H9 (cell line): ENCODE results near the gene SPIB. TPM values are rescaled to one million over a fixed set of nuclear protein-coding genes. Genes with fewer than 3 reads are reported as not detected.

ENCODE experiments used
- DNase-seq: peaks from one replicate; pipeline ENCODE4 v3.0.0-alpha.2; 2017
- H2AFZ ChIP-seq: one replicate; pipeline ENCODE4 v1.6.1; 2013; ENCODE audit warnings: mild to moderate bottlenecking, low read length, control low read depth, moderate library complexity
- H2AK5ac ChIP-seq: 2 replicates; pipeline ENCODE4 v1.6.1; 2013; ENCODE audit warnings: low read length, control low read depth, mixed read lengths; ENCODE audit not compliant: insufficient read length
- H2BK120ac ChIP-seq: one replicate; pipeline ENCODE4 v1.6.1; 2013; ENCODE audit warnings: low read depth, mild to moderate bottlenecking, low read length, control low read depth, inconsistent platforms; ENCODE audit not compliant: poor library complexity, severe bottlenecking
- H2BK12ac ChIP-seq: 2 replicates; pipeline ENCODE4 v1.6.1; 2013; ENCODE audit warnings: low read length, control low read depth, mixed read lengths, low read depth; ENCODE audit not compliant: insufficient read length
- H2BK15ac ChIP-seq: 2 replicates; pipeline ENCODE4 v1.6.1; 2013; ENCODE audit warnings: low read depth, low read length, control low read depth
- H2BK20ac ChIP-seq: one replicate; pipeline ENCODE4 v1.6.1; 2013; ENCODE audit warnings: low read depth, mild to moderate bottlenecking, low read length, control low read depth, inconsistent platforms; ENCODE audit not compliant: poor library complexity, severe bottlenecking
- H2BK5ac ChIP-seq: 2 replicates; pipeline ENCODE4 v1.6.1; 2013; ENCODE audit warnings: low read length, control low read depth, mixed read lengths; ENCODE audit not compliant: insufficient read length
- H3K14ac ChIP-seq: 2 replicates; pipeline ENCODE4 v1.6.1; 2013; ENCODE audit warnings: low read length, control low read depth; ENCODE audit not compliant: insufficient read depth
- H3K18ac ChIP-seq: 2 replicates; pipeline ENCODE4 v1.6.1; 2013; ENCODE audit warnings: low read depth, mild to moderate bottlenecking, mixed read lengths, low read length, control low read depth; ENCODE audit not compliant: insufficient read length
- H3K23ac ChIP-seq: 2 replicates; pipeline ENCODE4 v1.6.1; 2013; ENCODE audit warnings: low read length, control low read depth, mixed read lengths, low read depth; ENCODE audit not compliant: insufficient read length
- H3K23me2 ChIP-seq: 2 replicates; pipeline ENCODE4 v1.6.1; 2013; ENCODE audit warnings: low read depth, mild to moderate bottlenecking, mixed read lengths, low read length, control low read depth; ENCODE audit not compliant: insufficient read length, poor library complexity, severe bottlenecking
- H3K27ac ChIP-seq: 2 replicates; pipeline ENCODE4 v1.5.1; 2013; ENCODE audit warnings: low read length, control low read depth, mixed read lengths, low read depth; ENCODE audit not compliant: insufficient read length
- H3K27me3 ChIP-seq: 2 replicates; pipeline ENCODE4 v1.6.1; 2013; ENCODE audit warnings: low read length, control low read depth, inconsistent platforms; ENCODE audit not compliant: insufficient read depth
- H3K4ac ChIP-seq: 2 replicates; pipeline ENCODE4 v1.6.1; 2013; ENCODE audit warnings: low read depth, mild to moderate bottlenecking, control low read depth, inconsistent platforms, low read length, moderate library complexity
- H3K4me1 ChIP-seq: 2 replicates; pipeline ENCODE4 v1.6.1; 2013; ENCODE audit warnings: low read length, control low read depth, inconsistent platforms; ENCODE audit not compliant: insufficient read depth
- H3K4me2 ChIP-seq: 2 replicates; pipeline ENCODE4 v1.6.1; 2013; ENCODE audit warnings: low read length, control low read depth, mixed read lengths; ENCODE audit not compliant: insufficient read length, insufficient read depth
- H3K56ac ChIP-seq: 2 replicates; pipeline ENCODE4 v1.6.1; 2013; ENCODE audit warnings: low read depth, mild to moderate bottlenecking, mixed read lengths, low read length, control low read depth; ENCODE audit not compliant: insufficient read length
- H3K79me1 ChIP-seq: 2 replicates; pipeline ENCODE4 v1.6.1; 2013; ENCODE audit warnings: low read depth, mild to moderate bottlenecking, moderate library complexity, low read length, control low read depth, inconsistent platforms; ENCODE audit not compliant: insufficient read depth, poor library complexity, severe bottlenecking
- H3K79me2 ChIP-seq: 2 replicates; pipeline ENCODE4 v1.6.1; 2013; ENCODE audit warnings: low read length, control low read depth, inconsistent platforms; ENCODE audit not compliant: insufficient read depth
- H3K9ac ChIP-seq: 2 replicates; pipeline ENCODE4 v1.6.1; 2013; ENCODE audit warnings: low read length, control low read depth, mixed read lengths; ENCODE audit not compliant: insufficient read length; ENCODE audit errors: extremely low read depth
- H3K9me3 ChIP-seq: one replicate; pipeline ENCODE4 v1.6.1; 2013; ENCODE audit warnings: low read depth, low read length, inconsistent platforms; ENCODE audit not compliant: control insufficient read depth
- H3T11ph ChIP-seq: one replicate; pipeline ENCODE4 v1.6.1; 2013; ENCODE audit warnings: mild to moderate bottlenecking, low read length, control low read depth, inconsistent platforms
- H4K20me1 ChIP-seq: one replicate; pipeline ENCODE4 v1.6.1; 2013; ENCODE audit not compliant: control insufficient read depth, insufficient read length, insufficient read depth
- H4K5ac ChIP-seq: 2 replicates; pipeline ENCODE4 v1.6.1; 2013; ENCODE audit warnings: low read depth, mild to moderate bottlenecking, mixed read lengths, low read length, control low read depth; ENCODE audit not compliant: insufficient read length
- H4K8ac ChIP-seq: replicated peaks from 2 replicates; pipeline ENCODE4 v1.6.1; 2013; ENCODE audit warnings: low read length, control low read depth, mixed read lengths, low read depth; ENCODE audit not compliant: insufficient read length
- H4K91ac ChIP-seq: 2 replicates; pipeline ENCODE4 v1.6.1; 2013; ENCODE audit warnings: low read depth, mild to moderate bottlenecking, moderate library complexity, mixed read lengths, low read length, control low read depth; ENCODE audit not compliant: insufficient read length
- H3K27ac Mint-ChIP-seq, 3 experiments: 2 replicates in 2 of 3; 3 replicates in 1 of 3; pipeline ENCODE4 v1.8.0; 2020 to 2021; ENCODE audit warnings: mixed read lengths in 3 of 3, mild to moderate bottlenecking in 1 of 3, moderate library complexity in 1 of 3
- H3K27me3 Mint-ChIP-seq: 2 replicates; pipeline ENCODE4 v1.8.0; 2021; ENCODE audit warnings: low read depth, mild to moderate bottlenecking, moderate library complexity, mixed read lengths
- H3K36me3 Mint-ChIP-seq, 3 experiments: 2 replicates in 2 of 3; 3 replicates in 1 of 3; pipeline ENCODE4 v1.8.0; 2020 to 2021; ENCODE audit warnings: low read depth in 3 of 3, mixed read lengths in 3 of 3; ENCODE audit not compliant: insufficient read depth in 1 of 3
- H3K4me1 Mint-ChIP-seq, 2 experiments: 2 replicates each; pipeline ENCODE4 v1.8.0; 2020; ENCODE audit warnings: mixed read lengths in 2 of 2
- H3K4me3 Mint-ChIP-seq, 2 experiments: 2 replicates in 1 of 2; 3 replicates in 1 of 2; pipeline ENCODE4 v1.8.0; 2020 to 2021; ENCODE audit warnings: mild to moderate bottlenecking in 2 of 2, mixed read lengths in 2 of 2, moderate library complexity in 1 of 2
- H3K9me3 Mint-ChIP-seq, 2 experiments: 2 replicates in 1 of 2; 3 replicates in 1 of 2; pipeline ENCODE4 v1.8.0; 2020; ENCODE audit warnings: mild to moderate bottlenecking in 2 of 2, mixed read lengths in 2 of 2, moderate library complexity in 1 of 2
- WGBS: extraction: QIAGEN DNeasy Blood & Tissue Kit; methylation state at CpG from one replicate; pipeline ENCODE4 v1.1.7; 2013; ENCODE audit warnings: missing lambda C conversion rate, low lambda C conversion rate, mixed read lengths; ENCODE audit not compliant: insufficient read length; ENCODE audit errors: extremely low coverage; 5-methylcytosine and 5-hydroxymethylcytosine counted together
- total RNA-seq: library from RNA; stranded (reverse); gene quantifications from 2 replicates; pipeline ENCODE4 v1.2.1, GENCODE V29; 2021
- TF ChIP-seq, protein P1 (sequence below): fragments of 200-600 bp; sonication (generic); conservative IDR thresholded peaks from 3 replicates; pipeline ENCODE4 v1.8.0; 2021; ENCODE audit warnings: antibody characterized with exemption, mild to moderate bottlenecking

SPIB gene
- total RNA-seq, 1 experiment from 2014 or later: 33.3 TPM

DNA sequence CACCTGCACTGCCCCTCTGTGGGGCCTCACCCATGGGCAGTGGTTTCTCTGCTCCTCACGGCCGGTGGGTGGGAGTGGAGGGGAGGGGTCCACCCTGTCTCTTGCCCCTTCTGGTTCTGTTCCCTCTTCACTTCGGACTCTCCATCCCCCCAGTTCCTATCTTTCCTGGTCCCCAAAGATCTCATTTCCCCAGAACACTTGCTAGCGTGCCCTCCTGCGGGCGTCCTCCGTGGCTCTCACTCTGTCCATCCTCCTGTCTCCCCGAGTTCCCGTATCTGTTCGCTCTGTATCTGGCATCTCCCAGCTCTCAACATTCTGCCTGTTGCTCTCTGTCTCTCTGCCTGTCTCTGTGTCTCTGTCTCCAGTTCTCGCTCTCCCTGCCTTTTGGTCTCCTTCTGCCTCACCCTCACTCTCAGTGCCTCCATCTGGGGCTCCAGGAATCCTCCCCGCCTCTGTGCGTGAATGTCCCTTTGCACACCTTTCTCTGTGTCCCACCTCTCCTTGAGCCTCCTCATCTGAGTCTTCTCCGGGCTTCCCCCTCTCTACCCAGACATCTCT lies 363 bp downstream of the SPIB start:
- H4K8ac ChIP-seq: no peak overlapping the region
- H3K4ac ChIP-seq: no peak overlapping the region
- H3K18ac ChIP-seq: no peak overlapping the region
- H3K9ac ChIP-seq: no peak overlapping the region
- no peaks in the 10 kb centered on the region for H3K4me1 ChIP-seq
- Mint-ChIP-seq H3K27me3 (peaks cover 9% of the 10 kb centered on the region), H3K4me1 (peaks cover 24 to 29% of the 10 kb centered on the region in 2 experiments), H3K27ac (peak overlapping the region in 2 of 3 experiments; percentile 10 to 76; a peak in 4 of 7 replicates), H3K36me3 (peaks cover 5 to 28% (median 7%) of the 10 kb centered on the region in 3 experiments; a peak in 5 of 7 replicates), H3K4me3 (peak overlapping the region; percentile 77 to 90), H3K9me3 (peaks cover 0 to 3% of the 10 kb centered on the region in 2 experiments; a peak in 1 of 5 replicates)
- H2BK15ac ChIP-seq: no peak overlapping the region
- H2BK5ac ChIP-seq: no peak overlapping the region
- no peak overlapping the region for H2AFZ ChIP-seq
- no peaks in the 10 kb centered on the region for H4K20me1 ChIP-seq
- no peak overlapping the region for H2AK5ac ChIP-seq
- H3K27me3 ChIP-seq: no peaks in the 10 kb centered on the region
- no peak overlapping the region for H4K5ac ChIP-seq
- peak overlapping the region; percentile 64; the same call in 1 of the 2 replicates for H3K14ac ChIP-seq
- H2BK12ac ChIP-seq: no peak overlapping the region
- TF ChIP-seq, protein P1, sequence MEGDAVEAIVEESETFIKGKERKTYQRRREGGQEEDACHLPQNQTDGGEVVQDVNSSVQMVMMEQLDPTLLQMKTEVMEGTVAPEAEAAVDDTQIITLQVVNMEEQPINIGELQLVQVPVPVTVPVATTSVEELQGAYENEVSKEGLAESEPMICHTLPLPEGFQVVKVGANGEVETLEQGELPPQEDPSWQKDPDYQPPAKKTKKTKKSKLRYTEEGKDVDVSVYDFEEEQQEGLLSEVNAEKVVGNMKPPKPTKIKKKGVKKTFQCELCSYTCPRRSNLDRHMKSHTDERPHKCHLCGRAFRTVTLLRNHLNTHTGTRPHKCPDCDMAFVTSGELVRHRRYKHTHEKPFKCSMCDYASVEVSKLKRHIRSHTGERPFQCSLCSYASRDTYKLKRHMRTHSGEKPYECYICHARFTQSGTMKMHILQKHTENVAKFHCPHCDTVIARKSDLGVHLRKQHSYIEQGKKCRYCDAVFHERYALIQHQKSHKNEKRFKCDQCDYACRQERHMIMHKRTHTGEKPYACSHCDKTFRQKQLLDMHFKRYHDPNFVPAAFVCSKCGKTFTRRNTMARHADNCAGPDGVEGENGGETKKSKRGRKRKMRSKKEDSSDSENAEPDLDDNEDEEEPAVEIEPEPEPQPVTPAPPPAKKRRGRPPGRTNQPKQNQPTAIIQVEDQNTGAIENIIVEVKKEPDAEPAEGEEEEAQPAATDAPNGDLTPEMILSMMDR: no peak
- H3K56ac ChIP-seq: no peak overlapping the region
- H3K23ac ChIP-seq: no peak overlapping the region
- H3K9me3 ChIP-seq: no peaks in the 10 kb centered on the region
- no peak overlapping the region for H3T11ph ChIP-seq
- H3K4me2 ChIP-seq: peak overlapping the region; percentile 93
- peaks cover 3% of the 10 kb centered on the region; the same call in 1 of the 2 replicates for H3K79me2 ChIP-seq
- H2BK120ac ChIP-seq: no peak overlapping the region
- H3K79me1 ChIP-seq: no peaks in the 10 kb centered on the region
- DNase-seq: no peak
- H3K27ac ChIP-seq: no peak overlapping the region
- WGBS: no CpG with 5 or more reads among the region's 14 CpGs
- H4K91ac ChIP-seq: no peak overlapping the region
- H2BK20ac ChIP-seq: no peak overlapping the region
- H3K23me2 ChIP-seq: peaks cover 15% of the 10 kb centered on the region
